Activated naive CD4-positive, alpha-beta T cell treated with anti-CD3 and anti-CD28 coated beads, Interleukin-2, amount 50 U/mL, for 72 hours (primary cell): ENCODE results near the gene POLD2. TPM values are rescaled to one million over a fixed set of nuclear protein-coding genes. Genes with fewer than 3 reads are reported as not detected.

Experiments used
- ATAC-seq, 2 donors: fragments of 150-1000 bp; cut with Tn5 transposase; 2 replicates each; pipeline ENCODE4 v1.10.0; 2021; ENCODE audit warnings: mild to moderate bottlenecking in 2 of 2, moderate library complexity in 2 of 2
- DNase-seq, 2 donors: peaks; one replicate each; pipeline ENCODE4 v3.0.0; 2021 to 2022; ENCODE audit warnings: low spot score in 2 of 2
- H3K27ac Mint-ChIP-seq, 2 donors: one replicate each; pipeline ENCODE4 v1.8.0; 2022; ENCODE audit warnings: mild to moderate bottlenecking in 2 of 2, mixed read lengths in 2 of 2
- H3K36me3 Mint-ChIP-seq, 2 donors: one replicate each; pipeline ENCODE4 v1.8.0; 2022; ENCODE audit warnings: mixed read lengths in 2 of 2
- H3K9me3 Mint-ChIP-seq, 2 donors: one replicate each; pipeline ENCODE4 v1.8.0; 2022; ENCODE audit warnings: mixed read lengths in 2 of 2
- total RNA-seq, 2 donors: library from RNA; stranded (reverse); gene quantifications; one replicate each; pipeline ENCODE4 v1.2.3, GENCODE V29; 2022

The POLD2 gene
- total RNA-seq, 2 donors from 2014 or later, result 129 to 212 TPM

GRCh38 chr7:44083796-44084195, 39.6 kb downstream of the POLD2 start:
- peak overlapping the region in 1 of 2 donors; percentile 46 for H3K27ac Mint-ChIP-seq

GRCh38 chr7:44082541-44083207, 40.7 kb downstream of the POLD2 start:
- ATAC-seq (peak; percentile 94 to 96), DNase-seq (peak; percentile 95 to 99)
- Mint-ChIP-seq H3K27ac (peak overlapping the region; percentile 22 to 98), H3K9me3 (no peaks in the 10 kb centered on the region), H3K36me3 (peaks cover 12 to 19% of the 10 kb centered on the region in 2 donors)

More at GRCh38 chr7:44083796-44084195, 39.6 kb downstream of the POLD2 start:
- no peak for DNase-seq
- peaks cover 8 to 15% of the 10 kb centered on the region in 2 donors for H3K36me3 Mint-ChIP-seq
- ATAC-seq, result no peak
- no peaks in the 10 kb centered on the region for H3K9me3 Mint-ChIP-seq

- peaks cover 15 to 22% of the 10 kb centered on the region in 2 donors for H3K36me3 Mint-ChIP-seq
- ATAC-seq (no peak), DNase-seq (no peak)
- peak overlapping the region; percentile 98 for H3K27ac Mint-ChIP-seq
- no peaks in the 10 kb centered on the region for H3K9me3 Mint-ChIP-seq
These were observed 42.0 kb downstream of the POLD2 start for GRCh38 chr7:44081266-44081748.

GRCh38 chr7:44080686-44081265, 42.6 kb downstream of the POLD2 start:
- Mint-ChIP-seq H3K36me3 (peaks cover 15 to 22% of the 10 kb centered on the region in 2 donors), H3K9me3 (no peaks in the 10 kb centered on the region), H3K27ac (peak overlapping the region; percentile 98)
- no peak for DNase-seq
- ATAC-seq, result no peak

- no peak for DNase-seq
- Mint-ChIP-seq H3K9me3 (no peaks in the 10 kb centered on the region), H3K36me3 (peaks cover 15 to 22% of the 10 kb centered on the region in 2 donors), H3K27ac (no peak overlapping the region)
- ATAC-seq, result no peak
These were observed 43.2 kb downstream of the POLD2 start for GRCh38 chr7:44080118-44080517.

GRCh38 chr7:44079331-44080021, 43.9 kb downstream of the POLD2 start:
- ATAC-seq (no peak), DNase-seq (no peak)
- Mint-ChIP-seq H3K36me3 (peaks cover 15 to 22% of the 10 kb centered on the region in 2 donors), H3K27ac (no peak overlapping the region), H3K9me3 (no peaks in the 10 kb centered on the region)

- no peak for DNase-seq
- H3K27ac Mint-ChIP-seq, result peak overlapping the region in 1 of 2 donors; percentile 81
- no peaks in the 10 kb centered on the region for H3K9me3 Mint-ChIP-seq
- H3K36me3 Mint-ChIP-seq, result peaks cover 15 to 22% of the 10 kb centered on the region in 2 donors
- ATAC-seq, result no peak
These were observed 44.8 kb downstream of the POLD2 start for GRCh38 chr7:44078521-44078920.

- Mint-ChIP-seq H3K36me3 (peaks cover 15 to 22% of the 10 kb centered on the region in 2 donors), H3K27ac (peak overlapping the region; percentile 13 to 50), H3K9me3 (no peaks in the 10 kb centered on the region)
- DNase-seq (no peak), ATAC-seq (no peak)
These were observed 45.7 kb downstream of the POLD2 start for GRCh38 chr7:44077681-44078091.

GRCh38 chr7:44077061-44077460, 46.3 kb downstream of the POLD2 start:
- no peak for ATAC-seq
- no peaks in the 10 kb centered on the region for H3K9me3 Mint-ChIP-seq
- H3K36me3 Mint-ChIP-seq, result peaks cover 15 to 20% of the 10 kb centered on the region in 2 donors
- DNase-seq, result no peak
- peak overlapping the region in 1 of 2 donors; percentile 50 for H3K27ac Mint-ChIP-seq

GRCh38 chr7:44076101-44076895, 47.0 kb downstream of the POLD2 start:
- no peak for DNase-seq
- Mint-ChIP-seq H3K27ac (no peak overlapping the region), H3K36me3 (peaks cover 12 to 13% of the 10 kb centered on the region in 2 donors), H3K9me3 (no peaks in the 10 kb centered on the region)
- ATAC-seq, result no peak

GRCh38 chr7:44075296-44076075, 47.9 kb downstream of the POLD2 start:
- Mint-ChIP-seq H3K27ac (no peak overlapping the region), H3K36me3 (peaks cover 7% of the 10 kb centered on the region in 2 donors), H3K9me3 (no peaks in the 10 kb centered on the region)
- ATAC-seq (no peak), DNase-seq (no peak)

GRCh38 chr7:44074349-44074695, 49.0 kb downstream of the POLD2 start:
- ATAC-seq (peak in 1 of 2 donors; percentile 14), DNase-seq (no peak)
- Mint-ChIP-seq H3K9me3 (no peaks in the 10 kb centered on the region), H3K36me3 (peaks cover 7% of the 10 kb centered on the region in 2 donors), H3K27ac (peak overlapping the region in 1 of 2 donors; percentile 46)

- DNase-seq (no peak), ATAC-seq (peak; percentile 74 to 85)
- Mint-ChIP-seq H3K36me3 (peaks cover 7% of the 10 kb centered on the region in 2 donors), H3K27ac (peak overlapping the region in 1 of 2 donors; percentile 46), H3K9me3 (no peaks in the 10 kb centered on the region)
These were observed 49.5 kb downstream of the POLD2 start for GRCh38 chr7:44073664-44074348.

- peak; percentile 38 to 63 for ATAC-seq
- DNase-seq, result peak in 1 of 2 donors; percentile 50
- peak overlapping the region in 1 of 2 donors; percentile 33 for H3K27ac Mint-ChIP-seq
- no peaks in the 10 kb centered on the region for H3K9me3 Mint-ChIP-seq
- peaks cover 2% of the 10 kb centered on the region in 2 donors for H3K36me3 Mint-ChIP-seq
These were observed 50.8 kb downstream of the POLD2 start for GRCh38 chr7:44072364-44073231.
